Colonic mucosa (tissue), 4 donors: ENCODE data around the gene ADARB2. TPM values are rescaled to one million over a fixed set of nuclear protein-coding genes. Genes with fewer than 3 reads are reported as not detected.

Experiments used
- DNase-seq: peaks from one replicate; pipeline ENCODE4 v3.0.0-alpha.2; 2020
- H3K27ac ChIP-seq: fragments of 200-600 bp; one replicate; pipeline ENCODE4 v1.8.0; 2021
- H3K27me3 ChIP-seq: fragments of 200-600 bp; one replicate; pipeline ENCODE4 v1.8.0; 2021
- H3K36me3 ChIP-seq: fragments of 200-600 bp; one replicate; pipeline ENCODE4 v1.8.0; 2021
- H3K4me1 ChIP-seq: fragments of 200-600 bp; one replicate; pipeline ENCODE4 v1.8.0; 2021; ENCODE audit warnings: mild to moderate bottlenecking
- H3K4me3 ChIP-seq: fragments of 200-600 bp; one replicate; pipeline ENCODE4 v1.8.0; 2021
- H3K9ac ChIP-seq, 2 donors: one replicate each; pipeline ENCODE4 v1.7.0; 2013; ENCODE audit warnings: control low read depth in 2 of 2, low read depth in 2 of 2, low read length in 2 of 2
- H3K9me3 ChIP-seq: fragments of 200-600 bp; one replicate; pipeline ENCODE4 v1.8.0; 2021
- CTCF ChIP-seq: fragments of 200-600 bp; IDR thresholded peaks from one replicate; pipeline ENCODE4 v1.8.0; 2022; ENCODE audit warnings: antibody characterized with exemption, mild to moderate bottlenecking
- intact Hi-C: fragments of 100-400 bp; cut with DNase I; formaldehyde crosslinking; loops from one replicate; pipeline ENCODE4 v1.14.1; 2022
- total RNA-seq, 2 donors: library from RNA; stranded (reverse); fragmentation: NEBNext Ultra II Directional in 1 of 2; extraction: Animal tissue kit (Norgen Biotek cat#: 25700) in 1 of 2; gene quantifications; one replicate each; pipeline ENCODE4 v1.2.1, GENCODE V29; 2021
- donor health status: healthy.
- donor health status: DM: no; HTN: no; CAD: no.
- donor health status: DM: no; HTN: no; CAD: no.

Gene ADARB2
- total RNA-seq, 2 donors from 2014 or later, result 0.19 TPM; not detected in 1

- DNase-seq, result no peak
- no peaks in the 10 kb centered on the region for H3K27me3 ChIP-seq
- no peaks in the 10 kb centered on the region for H3K9me3 ChIP-seq
- no peak overlapping the region for H3K4me3 ChIP-seq
- H3K4me1 ChIP-seq, result no peaks in the 10 kb centered on the region
- TF ChIP-seq CTCF, result no peak
- intact Hi-C loops, result no loop called here
- no peak overlapping the region for H3K9ac ChIP-seq
- H3K27ac ChIP-seq, result no peak overlapping the region
- H3K36me3 ChIP-seq, result no peaks in the 10 kb centered on the region
Observed at GRCh38 chr10:1396297-1396635, 341.1 kb downstream of the ADARB2 start.

- DNase-seq, result no peak
- Histone ChIP-seq H3K4me1 (no peaks in the 10 kb centered on the region), H3K27ac (no peak overlapping the region), H3K27me3 (no peaks in the 10 kb centered on the region), H3K4me3 (no peak overlapping the region), H3K9ac (no peak overlapping the region), H3K36me3 (no peaks in the 10 kb centered on the region), H3K9me3 (no peaks in the 10 kb centered on the region)
- no peak for TF ChIP-seq CTCF
- intact Hi-C loops, result no loop called here
Observed at GRCh38 chr10:1395481-1396296, 341.6 kb downstream of the ADARB2 start.

- no peak for TF ChIP-seq CTCF
- DNase-seq, result no peak
- intact Hi-C loops, result no loop called here
- no peak overlapping the region for H3K4me3 ChIP-seq
- H3K4me1 ChIP-seq, result no peaks in the 10 kb centered on the region
- no peak overlapping the region for H3K9ac ChIP-seq
- no peaks in the 10 kb centered on the region for H3K36me3 ChIP-seq
- no peak overlapping the region for H3K27ac ChIP-seq
- H3K9me3 ChIP-seq, result no peaks in the 10 kb centered on the region
- H3K27me3 ChIP-seq, result no peaks in the 10 kb centered on the region
Observed at GRCh38 chr10:1395025-1395480, 342.3 kb downstream of the ADARB2 start.

GRCh38 chr10:1394155-1394912 lies 343.0 kb downstream of the ADARB2 start:
- H3K9me3 ChIP-seq, result no peaks in the 10 kb centered on the region
- no peak overlapping the region for H3K9ac ChIP-seq
- TF ChIP-seq CTCF, result no peak
- no peak overlapping the region for H3K27ac ChIP-seq
- H3K4me3 ChIP-seq, result no peak overlapping the region
- H3K4me1 ChIP-seq, result no peaks in the 10 kb centered on the region
- H3K27me3 ChIP-seq, result no peaks in the 10 kb centered on the region
- intact Hi-C loops, result no loop called here
- DNase-seq, result peak; percentile 5
- H3K36me3 ChIP-seq, result no peaks in the 10 kb centered on the region

- Histone ChIP-seq H3K36me3 (no peaks in the 10 kb centered on the region), H3K27me3 (no peaks in the 10 kb centered on the region), H3K4me3 (no peak overlapping the region), H3K9me3 (no peaks in the 10 kb centered on the region), H3K9ac (no peak overlapping the region), H3K27ac (no peak overlapping the region), H3K4me1 (no peaks in the 10 kb centered on the region)
- no peak for TF ChIP-seq CTCF
- peak; percentile 3 for DNase-seq
- intact Hi-C loops, result no loop called here
Observed at GRCh38 chr10:1393481-1393880, 343.8 kb downstream of the ADARB2 start.
